HG02678 (cell line): ENCODE measurements around the gene MYO15A.

Experiments used
- ATAC-seq: cut with Tn5 transposase; IDR thresholded peaks from one replicate; pipeline ENCODE4 v1.9.1; 2021; ENCODE audit warnings: mild to moderate bottlenecking, moderate library complexity; ENCODE audit not compliant: unreplicated experiment

MYO15A gene

GRCh38 chr17:18108401-18109312, at the start of gene MYO15A:
TSS of gene MYO15A (plus strand) at chr17:18108756. CDS start at chr17:18118801, 10,045 bp downstream.
- no peak for ATAC-seq

- ATAC-seq, result no peak
Observed at GRCh38 chr17:18059283-18059682, 49.3 kb upstream of the MYO15A start.

GRCh38 chr17:18064053-18064452, 44.5 kb upstream of the MYO15A start:
- no peak for ATAC-seq

GRCh38 chr17:18065546-18065945, 43.0 kb upstream of the MYO15A start:
- ATAC-seq, result no peak

- no peak for ATAC-seq
Observed at GRCh38 chr17:18066866-18067265, 41.7 kb upstream of the MYO15A start.

GRCh38 chr17:18069101-18069500, 39.5 kb upstream of the MYO15A start:
- ATAC-seq, result no peak

- no peak for ATAC-seq
Observed at GRCh38 chr17:18070861-18071340, 37.7 kb upstream of the MYO15A start.

GRCh38 chr17:18071751-18072150, 36.8 kb upstream of the MYO15A start:
- no peak for ATAC-seq

- ATAC-seq, result no peak
Observed at GRCh38 chr17:18074566-18075272, 33.8 kb upstream of the MYO15A start.

GRCh38 chr17:18076936-18077335, 31.6 kb upstream of the MYO15A start:
- ATAC-seq, result no peak

- ATAC-seq, result no peak
Observed at GRCh38 chr17:18079543-18079942, 29.0 kb upstream of the MYO15A start.

- ATAC-seq, result no peak
Observed at GRCh38 chr17:18084256-18084655, 24.3 kb upstream of the MYO15A start.

- peak; percentile 92 for ATAC-seq
Observed at GRCh38 chr17:18087610-18088491, 20.7 kb upstream of the MYO15A start, which contains the start of gene DRG2. TSS of gene DRG2 (plus strand) at chr17:18087948. CDS start at chr17:18088024, 76 bp downstream.

- no peak for ATAC-seq
Observed at GRCh38 chr17:18089613-18090012, 18.9 kb upstream of the MYO15A start.

- ATAC-seq, result no peak
Observed at GRCh38 chr17:18093616-18094408, 14.7 kb upstream of the MYO15A start.

- no peak for ATAC-seq
Observed at GRCh38 chr17:18094409-18094807, 14.1 kb upstream of the MYO15A start.

- no peak for ATAC-seq
Observed at GRCh38 chr17:18099516-18099915, 9.0 kb upstream of the MYO15A start.

- ATAC-seq, result no peak
Observed at GRCh38 chr17:18100616-18101015, 7.9 kb upstream of the MYO15A start.

GRCh38 chr17:18101828-18102227, 6.7 kb upstream of the MYO15A start:
- no peak for ATAC-seq

GRCh38 chr17:18102640-18103039, 5.9 kb upstream of the MYO15A start:
- ATAC-seq, result no peak
